H1 (cell line): Measurements from ENCODE around the gene ADK. TPM values are rescaled to one million over a fixed set of nuclear protein-coding genes. Genes with fewer than 3 reads are reported as not detected.

ENCODE experiments used
- CTCF ChIA-PET: fragments of 300-600 bp; sonication (Branson Sonifier 250); formaldehyde crosslinking; loops from one replicate; lab custom pipeline; 2021; ENCODE audit not compliant: partially characterized antibody; lab: Charles Lee
- POLR2A ChIA-PET: fragments of 300-600 bp; sonication (Branson Sonifier 250); formaldehyde crosslinking; loops from one replicate; lab custom pipeline; 2021; ENCODE audit warnings: inconsistent platforms; ENCODE audit not compliant: partially characterized antibody; lab: Charles Lee
- DNase-seq, 2 experiments: peaks; one replicate each; pipeline versions ENCODE4 v3.0.0 to v3.0.0-alpha.2; 2010 to 2022; ENCODE audit warnings: low spot score in 2 of 2, low read depth in 1 of 2, mixed read lengths in 1 of 2
- FAIRE-seq: peaks from 2 replicates; lab custom pipeline; 2011; peaks lifted over from hg19 to GRCh38; lab: Jason Lieb, UNC
- H2AFZ ChIP-seq: 2 replicates; pipeline ENCODE4 v1.8.1; 2012; ENCODE audit warnings: low read length, inconsistent platforms
- H2AK5ac ChIP-seq: 2 replicates; pipeline ENCODE4 v1.6.1; 2013; ENCODE audit warnings: low read depth, low read length
- H2BK120ac ChIP-seq: replicated peaks from 2 replicates; pipeline ENCODE3; 2013; ENCODE audit warnings: low read depth, low read length, inconsistent platforms
- H2BK12ac ChIP-seq: 2 replicates; pipeline ENCODE4 v1.6.1; 2013; ENCODE audit warnings: low read depth, low read length
- H2BK15ac ChIP-seq: 2 replicates; pipeline ENCODE4 v1.6.1; 2013; ENCODE audit warnings: low read length
- H2BK20ac ChIP-seq: 2 replicates; pipeline ENCODE4 v1.6.1; 2013; ENCODE audit warnings: low read length
- H2BK5ac ChIP-seq: 2 replicates; pipeline ENCODE4 v1.6.1; 2013; ENCODE audit warnings: low read depth, low read length
- H3K14ac ChIP-seq: 2 replicates; pipeline ENCODE4 v1.6.1; 2013; ENCODE audit warnings: inconsistent platforms; ENCODE audit not compliant: insufficient read length
- H3K18ac ChIP-seq: 2 replicates; pipeline ENCODE4 v1.6.1; 2013; ENCODE audit warnings: low read length; ENCODE audit errors: extremely low read depth
- H3K23ac ChIP-seq: 2 replicates; pipeline ENCODE4 v1.6.1; 2013; ENCODE audit warnings: inconsistent platforms; ENCODE audit not compliant: insufficient read length
- H3K23me2 ChIP-seq: 2 replicates; pipeline ENCODE4 v1.6.1; 2013; ENCODE audit warnings: low read depth, low read length
- H3K27ac ChIP-seq: 2 replicates; pipeline ENCODE4 v1.6.1; 2011; ENCODE audit warnings: low read depth, low read length, inconsistent platforms
- H3K27me3 ChIP-seq, 4 experiments: replicated peaks in 1 of 4; 1 replicate in 1 of 4; 2 replicates in 3 of 4; pipeline versions ENCODE4 v1.6.1 to v1.8.1; 2011 to 2013; ENCODE audit warnings: low read length in 3 of 4, mild to moderate bottlenecking in 3 of 4, inconsistent platforms in 2 of 4, mixed read lengths in 2 of 4, moderate library complexity in 1 of 4; ENCODE audit not compliant: control insufficient read depth in 3 of 4, insufficient read depth in 3 of 4; ENCODE audit errors: extremely low read depth in 1 of 4
- H3K36me3 ChIP-seq, 4 experiments: 2 replicates each; pipeline versions ENCODE4 v1.6.1 to v1.8.1; 2011 to 2013; ENCODE audit warnings: mild to moderate bottlenecking in 4 of 4, low read length in 3 of 4, moderate library complexity in 2 of 4, control low read depth in 1 of 4, inconsistent platforms in 1 of 4; ENCODE audit not compliant: insufficient read depth in 4 of 4, control insufficient read depth in 2 of 4
- H3K4ac ChIP-seq: replicated peaks from 2 replicates; pipeline ENCODE3; 2013; ENCODE audit warnings: low read length, low read depth, mixed read lengths, inconsistent platforms; ENCODE audit not compliant: insufficient read length
- H3K4me1 ChIP-seq, 4 experiments: replicated peaks in 1 of 4; 1 replicate in 1 of 4; 2 replicates in 3 of 4; pipeline versions ENCODE4 v1.6.1 to v1.8.1; 2011 to 2013; ENCODE audit warnings: low read length in 3 of 4, inconsistent platforms in 2 of 4, mixed read lengths in 1 of 4; ENCODE audit not compliant: insufficient read depth in 4 of 4, control insufficient read depth in 3 of 4
- H3K4me2 ChIP-seq, 2 experiments: 2 replicates each; pipeline versions ENCODE4 v1.6.1 to v1.8.1; 2011 to 2013; ENCODE audit warnings: low read depth in 2 of 2, low read length in 2 of 2, control low read depth in 1 of 2, inconsistent platforms in 1 of 2, mild to moderate bottlenecking in 1 of 2; ENCODE audit not compliant: insufficient read depth in 1 of 2
- H3K4me3 ChIP-seq, 4 experiments: fragments of 200-600, 300-600 bp in 1 of 4; sonication (generic), shearing (Covaris generic), sonication (Bioruptor Twin) in 1 of 4; 2 replicates each; pipeline versions ENCODE4 v1.5.1 to v1.8.1; 2011 to 2016; ENCODE audit warnings: low read length in 4 of 4, low read depth in 3 of 4, control low read depth in 2 of 4, inconsistent platforms in 2 of 4, mild to moderate bottlenecking in 2 of 4, mixed read lengths in 1 of 4, moderate library complexity in 1 of 4; ENCODE audit not compliant: insufficient read depth in 2 of 4; ENCODE audit errors: extremely low read depth in 1 of 4
- H3K56ac ChIP-seq: replicated peaks from 2 replicates; pipeline ENCODE3; 2013; ENCODE audit warnings: low read depth, mild to moderate bottlenecking, mixed read lengths, low read length, inconsistent platforms; ENCODE audit not compliant: insufficient read length
- H3K79me1 ChIP-seq: 2 replicates; pipeline ENCODE4 v1.6.1; 2013; ENCODE audit warnings: low read depth, low read length, control low read depth
- H3K79me2 ChIP-seq, 2 experiments: 2 replicates each; pipeline versions ENCODE4 v1.6.1 to v1.8.1; 2012 to 2013; ENCODE audit warnings: low read length in 2 of 2, mild to moderate bottlenecking in 2 of 2, inconsistent platforms in 1 of 2; ENCODE audit not compliant: insufficient read depth in 2 of 2, control insufficient read depth in 1 of 2
- H3K9ac ChIP-seq, 4 experiments: replicated peaks in 1 of 4; 1 replicate in 1 of 4; 2 replicates in 3 of 4; pipeline versions ENCODE4 v1.6.1 to v1.8.1; 2011 to 2013; ENCODE audit warnings: low read depth in 3 of 4, low read length in 3 of 4, control low read depth in 2 of 4, mild to moderate bottlenecking in 2 of 4, moderate library complexity in 2 of 4, inconsistent platforms in 1 of 4; ENCODE audit errors: extremely low read depth in 1 of 4
- H3K9me3 ChIP-seq, 2 experiments: 2 replicates each; pipeline versions ENCODE4 v1.6.1 to v1.8.1; 2012 to 2013; ENCODE audit warnings: mild to moderate bottlenecking in 2 of 2, moderate library complexity in 2 of 2, control low read depth in 1 of 2, inconsistent platforms in 1 of 2, low read depth in 1 of 2, low read length in 1 of 2, mixed read lengths in 1 of 2; ENCODE audit not compliant: insufficient read depth in 2 of 2
- H4K20me1 ChIP-seq, 2 experiments: replicated peaks in 1 of 2; 2 replicates each; pipeline versions ENCODE3 to v1.8.1; 2011 to 2013; ENCODE audit warnings: inconsistent platforms in 2 of 2, low read length in 2 of 2, mild to moderate bottlenecking in 1 of 2; ENCODE audit not compliant: insufficient read depth in 2 of 2, control insufficient read depth in 1 of 2
- H4K5ac ChIP-seq: 2 replicates; pipeline ENCODE4 v1.6.1; 2013; ENCODE audit warnings: low read length, low read depth, mixed read lengths, inconsistent platforms; ENCODE audit not compliant: insufficient read length
- H4K8ac ChIP-seq: 2 replicates; pipeline ENCODE4 v1.8.0; 2013; ENCODE audit warnings: mild to moderate bottlenecking, moderate library complexity, low read length, inconsistent platforms; ENCODE audit not compliant: insufficient read depth; ENCODE audit errors: extremely low read depth
- H4K91ac ChIP-seq: replicated peaks from 2 replicates; pipeline ENCODE3; 2013; ENCODE audit warnings: low read length, mixed read lengths, inconsistent platforms; ENCODE audit not compliant: insufficient read length
- EZH2 ChIP-seq: fragments of 200-600 bp; sonication (generic); IDR thresholded peaks from 2 replicates; pipeline ENCODE4 v1.7.1; 2012; ENCODE audit warnings: low read depth, mild to moderate bottlenecking, moderate library complexity, low read length, inconsistent platforms; ENCODE audit not compliant: severe bottlenecking
- JUN ChIP-seq: IDR thresholded peaks from 2 replicates; pipeline ENCODE4 v1.6.1; 2011; ENCODE audit warnings: low read depth, mild to moderate bottlenecking, improper control_type of control experiment, low read length
- POU5F1 ChIP-seq: IDR thresholded peaks from 2 replicates; pipeline ENCODE4 v1.6.1; 2011; ENCODE audit warnings: low read depth, mild to moderate bottlenecking, low read length, moderate library complexity
- WGBS, 2 experiments: shearing (Covaris generic) in 1 of 2; methylation state at CpG; one replicate each; pipeline versions ENCODE4 v1.1.6 to v1.1.7; 2013 to 2015; ENCODE audit warnings: low lambda C conversion rate in 2 of 2, mixed read lengths in 2 of 2, inconsistent platforms in 1 of 2, low coverage in 1 of 2, missing lambda C conversion rate in 1 of 2; ENCODE audit not compliant: insufficient replicate concordance in 2 of 2, insufficient coverage in 1 of 2, insufficient read length in 1 of 2; ENCODE audit errors: extremely low coverage in 1 of 2, missing lambda C conversion rate in 1 of 2; 5-methylcytosine and 5-hydroxymethylcytosine counted together
- polyA plus RNA-seq, 7 experiments: library from polyadenylated mRNA; depleted of rRNA in 3 of 7; stranded (reverse) in 5 of 7; unstranded in 2 of 7; fragments of >200 nt in 5 of 7; fragments of 200-250 nt in 2 of 7; gene quantifications; 1 replicate in 5 of 7; 2 replicates in 1 of 7; 4 replicates in 1 of 7; pipeline versions ENCODE4 v1.2.1 to v1.2.3, GENCODE V29; 2011 to 2013; ENCODE audit warnings: missing spikeins in 2 of 7, mixed read lengths in 2 of 7
- total RNA-seq: library from RNA; stranded (reverse); fragmentation: NEBNext Ultra II Directional; extraction: Animal tissue kit (Norgen Biotek cat#: 25700); gene quantifications from 2 replicates; pipeline ENCODE4 v1.2.1, GENCODE V29; 2021

ADK gene
- total and polyA plus RNA-seq, 2 of the 8 experiments (the other 6 are each of a cell fraction or from before 2014, with no cell fraction given): 12.3 to 42.4 TPM

DNA sequence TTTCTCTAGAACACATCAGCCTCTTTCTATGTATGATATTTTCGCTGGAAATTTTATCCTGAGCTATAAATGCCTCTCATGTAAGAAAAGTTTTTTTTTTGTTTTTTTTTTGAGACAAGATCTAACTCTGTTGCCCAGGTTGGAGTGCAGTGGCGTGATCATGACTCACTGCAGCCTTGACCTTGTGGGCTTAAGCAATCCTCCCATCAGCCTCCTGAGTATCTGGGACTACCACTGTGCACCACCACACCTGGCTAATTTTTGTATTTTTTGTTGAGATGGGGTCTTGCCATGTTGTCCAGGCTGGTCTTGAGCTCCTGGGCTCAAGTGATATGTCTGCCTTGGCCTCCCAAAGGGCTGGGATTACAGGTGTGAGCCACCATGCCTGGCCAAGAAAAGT, 80.4 kb downstream of the ADK start:
- Histone ChIP-seq H4K5ac (no peak overlapping the region), H4K91ac (no peak overlapping the region), H2BK15ac (no peak overlapping the region), H3K36me3 (no peaks in the 10 kb centered on the region), H3K9ac (no peak overlapping the region), H3K4ac (no peak overlapping the region), H4K20me1 (no peaks in the 10 kb centered on the region), H3K4me2 (no peak overlapping the region), H2BK5ac (no peak overlapping the region), H3K27me3 (no peaks in the 10 kb centered on the region), H3K4me3 (no peak overlapping the region), H3K9me3 (no peaks in the 10 kb centered on the region), H2BK120ac (no peak overlapping the region), H3K56ac (no peak overlapping the region), H3K4me1 (no peaks in the 10 kb centered on the region; a peak in 1 of 7 replicates), H3K27ac (no peak overlapping the region), H3K23ac (no peak overlapping the region), H2AFZ (no peak overlapping the region), H2AK5ac (no peak overlapping the region), H3K18ac (no peak overlapping the region), H3K79me2 (no peaks in the 10 kb centered on the region), H3K79me1 (no peaks in the 10 kb centered on the region), H3K23me2 (no peaks in the 10 kb centered on the region), H4K8ac (no peak overlapping the region), H3K14ac (no peak overlapping the region), H2BK20ac (no peak overlapping the region), H2BK12ac (no peak overlapping the region)
- FAIRE-seq (no peak), DNase-seq (no peak)
- CTCF ChIA-PET: interaction anchor here (1.5 kb wide), 1 partner anchor 18 kb away, joined by 4 read pairs; no protein-coding TSS in a partner anchor
- WGBS, 2 experiments: 82% methylated on average over 2 of the region's 2 CpGs; no CpG with 5 or more reads in 1 of the 2 experiments
- TF ChIP-seq POU5F1 (no peak), EZH2 (no peak), JUN (no peak)
- POLR2A ChIA-PET: interaction anchor here (0.7 kb wide), 1 partner anchor 114 kb away, joined by 3 read pairs; no protein-coding TSS in a partner anchor
